ENCODE data around the gene COL4A2.
A peak's percentile ranks its signal among the peaks of the same experiment; 100 is the strongest.

Gene COL4A2

GRCh38 chr13:110291286-110291685 lies 15.8 kb upstream of the COL4A2 start:
- DNase-seq, result no peak

GRCh38 chr13:110293037-110293436 lies 14.0 kb upstream of the COL4A2 start:
- DNase-seq, result no peak

- DNase-seq, result no peak
Measured at GRCh38 chr13:110293649-110294048, 13.4 kb upstream of the COL4A2 start.

GRCh38 chr13:110294146-110294545 lies 12.9 kb upstream of the COL4A2 start:
- DNase-seq, result no peak

DNA sequence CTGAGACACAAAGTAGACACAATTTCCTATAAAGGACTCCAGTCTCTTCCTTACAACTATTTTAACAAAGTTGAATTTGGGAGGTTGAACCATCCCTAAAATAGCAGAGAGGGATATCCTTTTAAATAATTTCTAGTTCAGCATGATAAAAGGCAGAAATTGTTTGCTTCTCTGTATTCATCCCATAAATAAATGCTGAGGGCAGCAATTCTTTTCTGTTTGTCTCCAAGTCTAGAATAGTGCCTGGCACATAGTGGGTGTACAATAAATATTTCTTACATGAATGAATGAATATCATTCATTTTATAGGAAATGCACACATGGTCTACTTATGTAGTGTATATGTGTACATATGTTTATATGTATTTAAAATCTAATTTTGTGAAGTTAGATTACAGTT lies 12.5 kb upstream of the COL4A2 start:
- no peak for DNase-seq

GRCh38 chr13:110297011-110297410 lies 10.1 kb upstream of the COL4A2 start:
- no peak for DNase-seq

DNA sequence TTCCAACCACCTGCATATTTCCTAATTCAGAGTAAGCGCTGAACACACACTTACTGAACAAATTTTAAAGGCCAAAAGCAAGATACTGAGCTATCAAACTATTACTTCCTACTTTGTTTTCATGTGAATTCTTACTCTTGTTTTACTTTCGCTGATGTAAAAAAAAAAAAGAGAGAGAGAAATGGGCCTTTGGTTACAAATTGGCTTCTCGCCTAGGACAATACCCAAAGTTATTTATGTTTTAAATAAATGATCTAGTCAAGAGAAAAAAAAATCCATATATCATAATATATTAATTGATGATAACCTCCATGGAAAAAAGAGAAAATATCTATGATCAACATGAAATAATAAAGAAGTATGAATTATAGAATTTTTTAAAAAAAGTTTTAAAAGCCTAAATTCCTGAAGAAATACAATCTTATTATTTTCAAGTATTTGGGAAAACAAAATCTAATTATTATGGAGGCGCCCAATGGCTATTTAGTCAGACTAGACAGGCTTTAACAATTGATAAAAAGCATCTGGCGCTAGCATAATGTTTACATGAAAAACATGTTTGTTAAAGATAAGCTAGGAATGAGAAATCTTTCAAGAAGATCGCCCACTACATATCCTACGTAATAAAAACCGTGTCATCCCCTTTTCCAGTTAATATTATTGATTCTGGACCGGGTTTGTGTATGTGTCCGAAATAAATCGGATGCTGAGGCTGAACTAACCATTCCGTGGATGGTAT lies 9.1 kb upstream of the COL4A2 start:
- no peak for DNase-seq

- DNase-seq, result no peak
Measured at GRCh38 chr13:110298505-110299282, 8.4 kb upstream of the COL4A2 start.

GRCh38 chr13:110299283-110299840 lies 7.7 kb upstream of the COL4A2 start:
- no peak for DNase-seq

DNA sequence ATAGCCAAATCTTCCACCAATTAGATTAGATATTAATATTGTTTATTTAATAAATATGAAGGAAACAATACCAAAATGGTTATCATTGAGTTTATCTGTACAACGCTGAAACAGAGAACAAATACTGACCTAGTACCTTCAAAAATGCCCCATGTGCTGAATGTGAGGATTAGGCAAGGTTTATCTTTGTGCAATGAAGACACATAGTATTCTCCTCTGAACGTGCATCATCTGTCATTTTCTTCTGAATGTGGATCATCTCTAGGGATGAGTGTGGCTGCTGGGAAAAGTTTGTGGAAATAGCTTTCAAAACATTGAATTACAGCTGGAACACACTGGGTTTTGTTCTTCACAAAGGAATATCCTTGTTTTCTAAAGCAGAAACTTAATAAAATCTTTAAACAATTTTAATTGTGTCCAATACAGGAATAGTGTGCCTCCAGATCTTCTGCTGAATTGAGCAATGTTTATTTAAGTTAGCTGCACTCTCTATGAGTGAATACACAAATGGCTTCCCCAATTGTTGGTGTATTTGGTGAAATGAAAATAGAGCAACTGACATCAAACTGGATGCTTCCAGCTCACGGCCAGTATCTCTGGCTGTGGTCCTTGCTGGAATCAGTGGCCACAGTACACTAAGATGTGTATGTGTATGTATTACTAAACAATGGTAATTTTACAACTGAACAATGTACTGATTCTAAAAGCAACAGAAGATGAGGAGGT lies 6.8 kb upstream of the COL4A2 start:
- no peak for DNase-seq

GRCh38 chr13:110301083-110301482 lies 6.0 kb upstream of the COL4A2 start:
- DNase-seq, result no peak

GRCh38 chr13:110301606-110302553 lies 5.2 kb upstream of the COL4A2 start:
- no peak for DNase-seq

DNA sequence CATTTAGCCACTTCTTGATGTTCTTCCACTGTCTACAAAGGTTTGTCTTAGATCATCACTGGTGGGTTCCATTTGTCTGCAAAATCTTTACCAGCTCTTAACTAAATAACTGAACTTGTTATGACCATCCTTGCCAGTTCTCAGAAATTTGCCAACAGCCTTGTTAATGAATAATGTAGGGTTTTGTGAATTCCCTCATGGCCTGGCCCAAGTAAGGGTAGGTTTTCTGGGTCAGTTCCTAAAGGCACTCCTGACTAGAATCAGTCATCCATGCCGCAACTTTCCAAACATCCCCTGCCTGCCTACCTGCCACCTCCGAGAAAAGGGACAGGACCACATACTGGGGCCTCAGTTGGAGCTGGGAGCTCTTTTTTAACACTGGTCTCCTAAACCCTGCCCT lies 4.1 kb upstream of the COL4A2 start:
- DNase-seq, result no peak

DNA sequence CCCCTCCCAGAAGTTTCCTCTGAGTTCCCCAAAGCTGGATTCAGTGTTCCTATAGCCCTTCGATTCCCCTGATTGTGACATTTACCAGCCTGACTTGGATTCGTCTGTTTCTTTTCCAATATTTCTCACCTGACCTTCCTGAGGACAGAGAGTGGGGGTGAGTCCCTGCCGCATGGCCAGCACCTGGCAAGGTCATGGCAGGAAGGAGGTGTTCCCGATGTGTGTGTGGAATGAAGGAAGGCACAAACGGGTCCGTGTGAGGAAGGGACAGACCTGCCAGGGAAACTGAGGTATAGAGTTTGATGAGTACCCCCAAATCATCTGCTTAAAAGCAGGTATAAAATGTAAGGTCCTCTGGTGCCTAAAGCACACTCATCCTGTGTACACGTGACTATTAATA lies 3.4 kb upstream of the COL4A2 start:
- DNase-seq, result no peak

DNA sequence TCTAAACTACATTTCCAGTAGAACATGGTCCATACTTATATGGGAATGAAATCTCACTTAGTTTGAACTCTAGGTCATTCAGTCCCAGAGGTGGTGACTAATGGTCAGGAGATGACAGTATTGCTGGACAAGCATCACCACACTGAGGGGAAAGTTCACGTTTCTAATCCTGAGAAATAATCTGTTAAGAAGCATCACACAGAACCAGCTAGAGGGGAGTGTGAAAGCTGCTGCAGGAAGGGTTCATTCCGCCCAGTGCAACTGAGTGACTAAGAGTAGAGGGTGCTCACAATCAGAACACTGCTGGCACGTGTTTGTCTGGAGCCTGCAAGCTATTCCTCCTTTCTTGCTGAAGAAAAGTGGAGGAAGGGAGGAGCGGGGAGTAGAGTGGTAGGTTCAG lies 2.8 kb upstream of the COL4A2 start:
- no peak for DNase-seq

DNA sequence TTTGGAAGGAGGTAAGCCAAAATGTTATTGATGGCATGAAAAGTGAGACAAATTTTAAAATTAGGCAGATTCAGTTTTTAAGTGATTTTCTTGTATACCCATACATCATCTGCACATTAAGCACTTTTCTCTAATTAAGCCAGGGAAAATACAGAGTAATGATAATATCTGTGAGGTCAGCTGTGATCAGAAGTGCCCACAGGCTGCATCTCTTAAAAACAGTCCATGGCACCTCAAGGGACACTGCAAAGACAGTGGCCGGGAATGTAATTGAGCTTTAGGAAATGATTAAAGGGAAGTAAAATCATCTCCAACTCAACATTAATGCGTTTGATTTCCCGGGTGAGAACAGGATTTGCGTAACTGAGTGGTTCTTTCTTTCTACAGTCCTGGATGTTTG lies 2.1 kb upstream of the COL4A2 start:
- no peak for DNase-seq

- DNase-seq, result no peak
Measured at GRCh38 chr13:110305544-110305943, 1.5 kb upstream of the COL4A2 start.

- no peak for DNase-seq
Measured at GRCh38 chr13:110305949-110306339, 1.1 kb upstream of the COL4A2 start.

DNA sequence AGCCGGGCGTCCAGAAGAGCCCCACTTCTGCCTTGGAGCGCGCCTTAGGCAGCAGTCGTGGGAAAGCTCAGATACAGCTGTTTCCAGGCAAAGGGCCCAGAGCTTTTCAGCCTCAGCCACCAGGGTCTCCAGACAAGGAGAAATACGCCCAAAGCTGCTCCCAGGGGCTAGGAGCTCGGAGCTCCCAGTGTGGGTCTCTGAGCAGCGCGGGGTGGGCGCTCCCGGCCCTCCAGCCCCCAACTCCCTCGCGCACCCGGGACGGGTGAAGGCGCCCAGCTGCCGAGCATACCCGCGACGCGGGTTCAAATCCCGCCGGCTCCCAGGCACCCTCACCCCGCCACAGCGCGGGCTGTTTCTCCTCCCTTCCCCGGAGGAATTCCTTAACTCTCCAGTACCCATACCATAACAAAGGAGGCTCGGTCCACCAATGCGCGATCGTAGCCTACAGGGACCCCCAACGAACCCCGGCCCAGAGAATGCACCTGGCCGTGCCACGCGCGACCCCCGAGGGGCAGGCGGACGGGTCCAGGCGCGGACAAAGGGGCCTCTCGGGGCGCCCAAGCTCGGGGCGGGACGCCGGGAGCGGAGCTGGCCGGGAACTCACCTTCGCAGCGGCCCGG lies 634 bp upstream of the COL4A2 start:
- no peak for DNase-seq

DNA sequence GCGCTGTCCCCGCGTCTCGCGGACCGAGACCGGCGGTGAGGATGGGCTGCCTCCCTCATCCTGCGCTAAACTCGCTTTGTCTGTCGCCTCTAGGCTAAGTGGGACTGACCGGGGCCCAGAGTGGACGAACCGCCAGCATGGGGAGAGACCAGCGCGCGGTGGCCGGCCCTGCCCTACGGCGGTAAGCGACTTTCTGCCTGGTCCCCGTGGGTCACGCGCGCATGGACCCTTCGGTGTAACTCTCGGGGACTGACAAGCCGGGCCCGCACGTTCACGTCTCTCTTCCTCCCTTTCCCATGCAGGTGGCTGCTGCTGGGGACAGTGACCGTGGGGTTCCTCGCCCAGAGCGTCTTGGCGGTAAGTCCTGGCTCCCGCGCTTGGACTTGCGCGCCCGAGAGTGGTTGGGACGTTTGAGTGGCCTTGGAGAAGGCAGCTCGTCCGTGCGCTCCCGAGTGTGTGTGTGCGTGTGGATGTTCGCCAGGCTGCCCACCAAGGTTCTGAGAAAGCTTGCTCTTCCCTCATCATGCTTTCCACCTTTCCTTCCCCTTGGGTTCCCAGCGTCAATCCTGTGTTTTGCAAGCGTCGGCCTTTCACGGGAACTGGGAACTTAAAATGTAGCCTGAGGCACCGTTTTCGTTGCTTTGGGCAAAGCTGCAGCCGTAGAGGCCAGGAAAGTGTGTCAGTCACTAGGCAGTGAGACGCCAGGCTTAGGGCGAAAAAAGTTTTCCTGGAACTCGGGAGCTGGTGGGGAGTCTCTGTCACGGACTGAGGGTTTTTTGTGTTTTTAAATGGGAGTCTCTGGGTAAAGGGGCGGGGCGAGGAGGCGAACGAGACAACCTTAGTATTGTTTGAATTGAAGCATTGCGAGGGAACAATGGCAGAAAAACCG lies 927 bp downstream of the COL4A2 start:
- DNase-seq, result peak in 1 of 2 experiments; percentile 43
